K562 (cell line): Measurements from ENCODE around the gene FADS1.

Experiments
- CC2D1A ChIP-seq: fragments of 450-650 bp; IDR thresholded peaks from 2 replicates; pipeline ENCODE4 v1.6.1; 2017; ENCODE audit warnings: mild to moderate bottlenecking
- CREB1 ChIP-seq, 2 experiments: sonication (generic) in 1 of 2; formaldehyde crosslinking in 1 of 2; IDR thresholded peaks; 2 replicates each; pipeline versions ENCODE4 v1.6.1 to v1.8.0; 2012 to 2022; ENCODE audit warnings: inconsistent platforms in 1 of 2, mild to moderate bottlenecking in 1 of 2, missing genetic modification reagents in 1 of 2, moderate library complexity in 1 of 2
- ERF ChIP-seq: fragments of 450-650 bp; formaldehyde crosslinking; IDR thresholded peaks from 2 replicates; pipeline ENCODE4 v1.4.0; 2020; ENCODE audit warnings: mild to moderate bottlenecking, mixed read lengths
- EZH2 ChIP-seq: IDR thresholded peaks from 2 replicates; pipeline ENCODE4 v1.6.1; 2012; ENCODE audit warnings: low read depth, mild to moderate bottlenecking, inconsistent platforms, low read length, borderline replicate concordance
- GABPB1 ChIP-seq: sonication (generic); formaldehyde crosslinking; IDR thresholded peaks from 2 replicates; pipeline ENCODE4 v1.8.0; 2022; ENCODE audit warnings: mild to moderate bottlenecking, missing genetic modification reagents
- HDAC6 ChIP-seq: IDR thresholded peaks from 2 replicates; pipeline ENCODE4 v1.6.1; 2012; ENCODE audit warnings: low read depth, mild to moderate bottlenecking, control low read depth, inconsistent platforms, low read length, moderate library complexity
- PML ChIP-seq: IDR thresholded peaks from 2 replicates; pipeline ENCODE4 v1.6.1; 2012; ENCODE audit warnings: low read length, inconsistent platforms
- RAD21 ChIP-seq, 2 experiments: fragments of 250-450 bp in 1 of 2; fragments of 450-650 bp in 1 of 2; sonication (Bioruptor Pico) in 1 of 2; formaldehyde crosslinking in 1 of 2; IDR thresholded peaks in 1 of 2; conservative IDR thresholded peaks in 1 of 2; 2 replicates each; pipeline versions ENCODE4 v1.4.0 to v1.8.0; 2020 to 2022; ENCODE audit warnings: mild to moderate bottlenecking in 2 of 2, moderate library complexity in 1 of 2
- SETDB1 ChIP-seq: IDR thresholded peaks from one replicate; pipeline ENCODE4 v1.6.1; 2012; ENCODE audit warnings: low read length, control low read depth, inconsistent platforms
- TCF3 ChIP-seq: sonication (generic); formaldehyde crosslinking; IDR thresholded peaks from 2 replicates; pipeline ENCODE4 v1.4.0; 2020; ENCODE audit warnings: mild to moderate bottlenecking, missing genetic modification reagents
- TF ChIP-seq, protein P1 (sequence below): fragments of 450-650 bp; IDR thresholded peaks from 2 replicates; pipeline ENCODE4 v1.7.1; 2018; ENCODE audit warnings: mild to moderate bottlenecking, low read depth; ENCODE audit not compliant: partially characterized antibody
- TF ChIP-seq, protein P2 (sequence below), 3 experiments: IDR thresholded peaks in 2 of 3; conservative IDR thresholded peaks in 1 of 3; 2 replicates each; pipeline ENCODE4 v1.5.1; 2011 to 2012; ENCODE audit warnings: low read length in 3 of 3, mild to moderate bottlenecking in 3 of 3, control low read depth in 2 of 3, improper control_type of control experiment in 1 of 3, inconsistent platforms in 1 of 3, low read depth in 1 of 3, mixed read lengths in 1 of 3, moderate library complexity in 1 of 3; ENCODE audit not compliant: insufficient read depth in 2 of 3
- TF ChIP-seq, protein P3 (sequence below): sonication (generic); formaldehyde crosslinking; IDR thresholded peaks from 2 replicates; pipeline ENCODE4 v1.8.0; 2023; ENCODE audit warnings: missing genetic modification reagents, mild to moderate bottlenecking, borderline replicate concordance

DNA sequence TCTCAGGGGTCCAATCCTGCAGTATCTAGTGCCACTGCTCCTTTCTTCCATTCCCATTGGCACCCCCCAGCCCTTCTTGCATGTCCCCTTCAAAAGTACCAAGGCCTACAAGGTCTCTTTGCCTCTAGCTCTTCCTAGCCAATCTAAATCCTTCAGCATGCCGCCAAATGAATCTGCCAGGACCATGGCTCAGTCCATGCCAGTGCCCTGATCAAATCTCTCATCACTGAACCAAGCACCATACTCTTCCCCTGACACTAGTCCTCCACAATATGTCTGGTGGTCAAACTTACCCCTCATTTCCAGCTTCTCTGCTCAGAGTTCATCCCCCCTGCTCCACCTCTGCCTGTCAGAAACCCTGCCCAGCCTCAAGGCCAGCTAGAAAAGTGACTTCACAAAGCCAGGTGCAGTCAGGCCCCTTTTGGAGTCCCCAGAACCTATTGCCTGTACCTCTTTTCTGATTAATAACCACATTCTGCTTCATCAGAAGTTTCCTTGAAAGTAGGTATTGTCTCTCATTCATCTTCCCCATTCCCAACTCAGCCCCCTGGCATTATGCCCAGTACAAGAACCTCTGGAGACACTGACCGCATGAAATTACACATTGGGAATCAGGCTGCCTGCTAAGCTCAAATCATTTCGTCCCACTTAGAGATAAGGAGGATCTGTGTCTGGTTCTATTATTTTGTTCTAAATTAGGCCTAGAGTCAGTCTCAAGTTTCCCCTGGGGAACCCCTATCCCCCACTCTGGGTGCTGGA lies 12.7 kb downstream of the FADS1 start:
- no peak for TF ChIP-seq ERF (CRISPR knock-in tag)
- TF ChIP-seq SETDB1 = no peak
- no peak for TF ChIP-seq CC2D1A
- TF ChIP-seq, protein P1, sequence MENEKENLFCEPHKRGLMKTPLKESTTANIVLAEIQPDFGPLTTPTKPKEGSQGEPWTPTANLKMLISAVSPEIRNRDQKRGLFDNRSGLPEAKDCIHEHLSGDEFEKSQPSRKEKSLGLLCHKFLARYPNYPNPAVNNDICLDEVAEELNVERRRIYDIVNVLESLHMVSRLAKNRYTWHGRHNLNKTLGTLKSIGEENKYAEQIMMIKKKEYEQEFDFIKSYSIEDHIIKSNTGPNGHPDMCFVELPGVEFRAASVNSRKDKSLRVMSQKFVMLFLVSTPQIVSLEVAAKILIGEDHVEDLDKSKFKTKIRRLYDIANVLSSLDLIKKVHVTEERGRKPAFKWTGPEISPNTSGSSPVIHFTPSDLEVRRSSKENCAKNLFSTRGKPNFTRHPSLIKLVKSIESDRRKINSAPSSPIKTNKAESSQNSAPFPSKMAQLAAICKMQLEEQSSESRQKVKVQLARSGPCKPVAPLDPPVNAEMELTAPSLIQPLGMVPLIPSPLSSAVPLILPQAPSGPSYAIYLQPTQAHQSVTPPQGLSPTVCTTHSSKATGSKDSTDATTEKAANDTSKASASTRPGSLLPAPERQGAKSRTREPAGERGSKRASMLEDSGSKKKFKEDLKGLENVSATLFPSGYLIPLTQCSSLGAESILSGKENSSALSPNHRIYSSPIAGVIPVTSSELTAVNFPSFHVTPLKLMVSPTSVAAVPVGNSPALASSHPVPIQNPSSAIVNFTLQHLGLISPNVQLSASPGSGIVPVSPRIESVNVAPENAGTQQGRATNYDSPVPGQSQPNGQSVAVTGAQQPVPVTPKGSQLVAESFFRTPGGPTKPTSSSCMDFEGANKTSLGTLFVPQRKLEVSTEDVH = no peak
- TF ChIP-seq RAD21 (CRISPR knock-in tag; conservative IDR thresholded peaks at IDR 0.05 in 1 of 2, IDR thresholded peaks at IDR 0.05 in 1 of 2) = no peak
- TF ChIP-seq, protein P2, sequence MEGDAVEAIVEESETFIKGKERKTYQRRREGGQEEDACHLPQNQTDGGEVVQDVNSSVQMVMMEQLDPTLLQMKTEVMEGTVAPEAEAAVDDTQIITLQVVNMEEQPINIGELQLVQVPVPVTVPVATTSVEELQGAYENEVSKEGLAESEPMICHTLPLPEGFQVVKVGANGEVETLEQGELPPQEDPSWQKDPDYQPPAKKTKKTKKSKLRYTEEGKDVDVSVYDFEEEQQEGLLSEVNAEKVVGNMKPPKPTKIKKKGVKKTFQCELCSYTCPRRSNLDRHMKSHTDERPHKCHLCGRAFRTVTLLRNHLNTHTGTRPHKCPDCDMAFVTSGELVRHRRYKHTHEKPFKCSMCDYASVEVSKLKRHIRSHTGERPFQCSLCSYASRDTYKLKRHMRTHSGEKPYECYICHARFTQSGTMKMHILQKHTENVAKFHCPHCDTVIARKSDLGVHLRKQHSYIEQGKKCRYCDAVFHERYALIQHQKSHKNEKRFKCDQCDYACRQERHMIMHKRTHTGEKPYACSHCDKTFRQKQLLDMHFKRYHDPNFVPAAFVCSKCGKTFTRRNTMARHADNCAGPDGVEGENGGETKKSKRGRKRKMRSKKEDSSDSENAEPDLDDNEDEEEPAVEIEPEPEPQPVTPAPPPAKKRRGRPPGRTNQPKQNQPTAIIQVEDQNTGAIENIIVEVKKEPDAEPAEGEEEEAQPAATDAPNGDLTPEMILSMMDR (IDR thresholded peaks at IDR 0.05 in 2 of 3, conservative IDR thresholded peaks at IDR 0.05 in 1 of 3; ENCODE audit: insufficient read depth in 2 of 3, low read depth in 1 of 3, low read length in 3 of 3) = no peak
- no peak for TF ChIP-seq HDAC6
- TF ChIP-seq EZH2 = no peak
- TF ChIP-seq, protein P3, sequence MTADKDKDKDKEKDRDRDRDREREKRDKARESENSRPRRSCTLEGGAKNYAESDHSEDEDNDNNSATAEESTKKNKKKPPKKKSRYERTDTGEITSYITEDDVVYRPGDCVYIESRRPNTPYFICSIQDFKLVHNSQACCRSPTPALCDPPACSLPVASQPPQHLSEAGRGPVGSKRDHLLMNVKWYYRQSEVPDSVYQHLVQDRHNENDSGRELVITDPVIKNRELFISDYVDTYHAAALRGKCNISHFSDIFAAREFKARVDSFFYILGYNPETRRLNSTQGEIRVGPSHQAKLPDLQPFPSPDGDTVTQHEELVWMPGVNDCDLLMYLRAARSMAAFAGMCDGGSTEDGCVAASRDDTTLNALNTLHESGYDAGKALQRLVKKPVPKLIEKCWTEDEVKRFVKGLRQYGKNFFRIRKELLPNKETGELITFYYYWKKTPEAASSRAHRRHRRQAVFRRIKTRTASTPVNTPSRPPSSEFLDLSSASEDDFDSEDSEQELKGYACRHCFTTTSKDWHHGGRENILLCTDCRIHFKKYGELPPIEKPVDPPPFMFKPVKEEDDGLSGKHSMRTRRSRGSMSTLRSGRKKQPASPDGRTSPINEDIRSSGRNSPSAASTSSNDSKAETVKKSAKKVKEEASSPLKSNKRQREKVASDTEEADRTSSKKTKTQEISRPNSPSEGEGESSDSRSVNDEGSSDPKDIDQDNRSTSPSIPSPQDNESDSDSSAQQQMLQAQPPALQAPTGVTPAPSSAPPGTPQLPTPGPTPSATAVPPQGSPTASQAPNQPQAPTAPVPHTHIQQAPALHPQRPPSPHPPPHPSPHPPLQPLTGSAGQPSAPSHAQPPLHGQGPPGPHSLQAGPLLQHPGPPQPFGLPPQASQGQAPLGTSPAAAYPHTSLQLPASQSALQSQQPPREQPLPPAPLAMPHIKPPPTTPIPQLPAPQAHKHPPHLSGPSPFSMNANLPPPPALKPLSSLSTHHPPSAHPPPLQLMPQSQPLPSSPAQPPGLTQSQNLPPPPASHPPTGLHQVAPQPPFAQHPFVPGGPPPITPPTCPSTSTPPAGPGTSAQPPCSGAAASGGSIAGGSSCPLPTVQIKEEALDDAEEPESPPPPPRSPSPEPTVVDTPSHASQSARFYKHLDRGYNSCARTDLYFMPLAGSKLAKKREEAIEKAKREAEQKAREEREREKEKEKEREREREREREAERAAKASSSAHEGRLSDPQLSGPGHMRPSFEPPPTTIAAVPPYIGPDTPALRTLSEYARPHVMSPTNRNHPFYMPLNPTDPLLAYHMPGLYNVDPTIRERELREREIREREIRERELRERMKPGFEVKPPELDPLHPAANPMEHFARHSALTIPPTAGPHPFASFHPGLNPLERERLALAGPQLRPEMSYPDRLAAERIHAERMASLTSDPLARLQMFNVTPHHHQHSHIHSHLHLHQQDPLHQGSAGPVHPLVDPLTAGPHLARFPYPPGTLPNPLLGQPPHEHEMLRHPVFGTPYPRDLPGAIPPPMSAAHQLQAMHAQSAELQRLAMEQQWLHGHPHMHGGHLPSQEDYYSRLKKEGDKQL (CRISPR knock-in tag) = no peak
- no peak for TF ChIP-seq CREB1 (IDR thresholded peaks at IDR 0.05)
- no peak for TF ChIP-seq CREB1 (CRISPR knock-in tag; IDR thresholded peaks at IDR 0.05)
- no peak for TF ChIP-seq GABPB1
- no peak for TF ChIP-seq PML
- TF ChIP-seq TCF3 (CRISPR knock-in tag) = no peak
